GM12878 (cell line): ENCODE data around the gene SYNGR4. TPM values are rescaled to one million over a fixed set of nuclear protein-coding genes. Genes with fewer than 3 reads are reported as not detected.
A peak's percentile ranks its signal among the peaks of the same experiment; 100 is the strongest.

Experiments
- ATAC-seq: fragments of 200-7000 bp; cut with Tn5 transposase; 3 replicates; pipeline ENCODE4 v1.9.1; 2020; ENCODE audit warnings: mild to moderate bottlenecking, moderate library complexity
- BruUV-seq: library from RNA; stranded (reverse); fragments of 400-500 nt; replicated peaks from 2 replicates; lab custom pipeline; 2021; lab: Mats Ljungman, UMichigan
- CTCF ChIA-PET: fragments of 300-600 bp; sonication (Branson Sonifier 250); formaldehyde crosslinking; extraction: SDS; loops from one replicate; lab custom pipeline; 2021; ENCODE audit warnings: inconsistent platforms; lab: Yijun Ruan, JAX
- POLR2A ChIA-PET: fragments of 350-600 bp; formaldehyde crosslinking; extraction: SDS; loops from one replicate; lab custom pipeline; 2021; ENCODE audit warnings: inconsistent platforms; lab: Charles Lee
- RAD21 ChIA-PET: fragments of 300-600 bp; sonication (Branson Sonifier 250); formaldehyde crosslinking; loops from one replicate; lab custom pipeline; 2023; ENCODE audit warnings: antibody characterized with exemption; ENCODE audit not compliant: unreplicated experiment; lab: Charles Lee
- SMC1A ChIA-PET: fragments of 300-600 bp; sonication (Branson Sonifier 250); formaldehyde crosslinking; loops from one replicate; lab custom pipeline; 2023; ENCODE audit not compliant: unreplicated experiment, uncharacterized antibody; lab: Charles Lee
- DNase-seq: peaks from one replicate; pipeline ENCODE4 v3.0.0-alpha.2; 2011; ENCODE audit warnings: low read depth, low spot score
- FAIRE-seq: peaks from 3 replicates; lab custom pipeline; 2011; peaks lifted over from hg19 to GRCh38; lab: Jason Lieb, UNC
- H2AFZ ChIP-seq: 2 replicates; pipeline ENCODE4 v1.6.0; 2011; ENCODE audit warnings: low read depth, low read length, control low read depth; ENCODE audit not compliant: control insufficient read depth
- H3K27ac ChIP-seq: 2 replicates; pipeline ENCODE4 v1.5.1; 2011; ENCODE audit warnings: control low read depth; ENCODE audit not compliant: control insufficient read depth, insufficient read depth
- H3K27me3 ChIP-seq, 2 experiments: replicated peaks in 1 of 2; 2 replicates each; pipeline versions ENCODE4 v1.6.0 to v1.6.1; 2011; ENCODE audit warnings: low read length in 1 of 2; ENCODE audit not compliant: control insufficient read depth in 2 of 2, insufficient read depth in 2 of 2
- H3K36me3 ChIP-seq, 2 experiments: 2 replicates each; pipeline ENCODE4 v1.5.1; 2011; ENCODE audit warnings: low read length in 1 of 2; ENCODE audit not compliant: control insufficient read depth in 2 of 2, insufficient read depth in 2 of 2
- H3K4me1 ChIP-seq: 2 replicates; pipeline ENCODE4 v1.6.1; 2011; ENCODE audit warnings: mild to moderate bottlenecking, low read length, moderate library complexity, mixed read lengths; ENCODE audit not compliant: control insufficient read depth, insufficient read depth
- H3K4me2 ChIP-seq: 2 replicates; pipeline ENCODE4 v1.6.0; 2011; ENCODE audit warnings: control low read depth; ENCODE audit not compliant: control insufficient read depth, insufficient read depth
- H3K4me3 ChIP-seq: fragments of 200-600 bp; sonication (generic); 2 replicates; pipeline ENCODE4 v1.5.1; 2016
- H3K79me2 ChIP-seq: 2 replicates; pipeline ENCODE4 v1.6.0; 2011; ENCODE audit warnings: low read length; ENCODE audit not compliant: control insufficient read depth, insufficient read depth
- H3K9ac ChIP-seq: 2 replicates; pipeline ENCODE4 v1.8.0; 2011; ENCODE audit warnings: low read length, control low read depth, mixed read lengths; ENCODE audit not compliant: control insufficient read depth, insufficient read depth
- H3K9me3 ChIP-seq: replicated peaks from 3 replicates; pipeline ENCODE4 v1.5.1; 2011; ENCODE audit warnings: mild to moderate bottlenecking, low read length; ENCODE audit not compliant: control insufficient read depth, insufficient read depth
- H4K20me1 ChIP-seq: 2 replicates; pipeline ENCODE4 v1.6.0; 2011; ENCODE audit not compliant: control insufficient read depth, insufficient read depth
- CREM ChIP-seq: IDR thresholded peaks from 2 replicates; pipeline ENCODE4 v1.6.1; 2014; ENCODE audit warnings: antibody characterized with exemption, low read depth
- HDGF ChIP-seq: fragments of 450-650 bp; IDR thresholded peaks from 2 replicates; pipeline ENCODE4 v1.6.1; 2016; ENCODE audit warnings: antibody characterized with exemption
- HSF1 ChIP-seq: fragments of 150-350 bp; IDR thresholded peaks from 2 replicates; pipeline ENCODE4 v1.6.1; 2014; ENCODE audit warnings: mild to moderate bottlenecking, low read depth, low read length
- IKZF2 ChIP-seq, 2 experiments: fragments of 450-650 bp; IDR thresholded peaks; 2 replicates each; pipeline ENCODE4 v1.6.1; 2017; ENCODE audit warnings: mild to moderate bottlenecking in 2 of 2, moderate library complexity in 2 of 2
- KDM1A ChIP-seq: fragments of 200-600 bp; sonication (generic); IDR thresholded peaks from 2 replicates; pipeline ENCODE4 v1.6.1; 2016; ENCODE audit warnings: borderline replicate concordance
- KLF5 ChIP-seq: fragments of 450-650 bp; IDR thresholded peaks from 2 replicates; pipeline ENCODE4 v1.6.1; 2014; ENCODE audit warnings: mild to moderate bottlenecking; ENCODE audit not compliant: partially characterized antibody
- MTA3 ChIP-seq: IDR thresholded peaks from 2 replicates; pipeline ENCODE4 v1.6.1; 2012; ENCODE audit warnings: low read length, inconsistent platforms, borderline replicate concordance
- NBN ChIP-seq: fragments of 450-650 bp; IDR thresholded peaks from 2 replicates; pipeline ENCODE4 v1.6.1; 2016
- PBX3 ChIP-seq: IDR thresholded peaks from 2 replicates; pipeline ENCODE4 v1.6.1; 2011; ENCODE audit warnings: mild to moderate bottlenecking, low read depth, low read length, moderate library complexity; ENCODE audit not compliant: insufficient replicate concordance
- RAD21 ChIP-seq: IDR thresholded peaks from 2 replicates; pipeline ENCODE4 v1.6.1; 2011; ENCODE audit warnings: mild to moderate bottlenecking, low read depth, low read length, moderate library complexity; ENCODE audit not compliant: insufficient read depth
- SIX5 ChIP-seq: IDR thresholded peaks from 2 replicates; pipeline ENCODE4 v1.6.1; 2011; ENCODE audit warnings: mild to moderate bottlenecking, low read depth, low read length, moderate library complexity; ENCODE audit not compliant: severe bottlenecking
- SKIL ChIP-seq: fragments of 450-650 bp; IDR thresholded peaks from 2 replicates; pipeline ENCODE4 v1.6.1; 2017; ENCODE audit warnings: mild to moderate bottlenecking, low read depth, inconsistent platforms; ENCODE audit not compliant: poor library complexity, severe bottlenecking
- SMAD1 ChIP-seq: fragments of 450-650 bp; IDR thresholded peaks from 2 replicates; pipeline ENCODE4 v1.6.1; 2018; ENCODE audit warnings: mild to moderate bottlenecking, low read depth; ENCODE audit not compliant: partially characterized antibody
- SMAD5 ChIP-seq: IDR thresholded peaks from 2 replicates; pipeline ENCODE4 v1.6.1; 2016; ENCODE audit warnings: antibody characterized with exemption, low read depth
- SREBF2 ChIP-seq: IDR thresholded peaks from 2 replicates; pipeline ENCODE4 v1.6.1; 2012; ENCODE audit warnings: mild to moderate bottlenecking, low read length
- TAF1 ChIP-seq: IDR thresholded peaks from 2 replicates; pipeline ENCODE4 v1.6.1; 2011; ENCODE audit warnings: mild to moderate bottlenecking, low read depth, low read length, borderline replicate concordance
- USF2 ChIP-seq: IDR thresholded peaks from 2 replicates; pipeline ENCODE4 v1.6.1; 2011; ENCODE audit warnings: low read depth, low read length, improper control_type of control experiment, borderline replicate concordance
- ZZZ3 ChIP-seq: IDR thresholded peaks from 2 replicates; pipeline ENCODE4 v1.6.1; 2011; ENCODE audit warnings: low read depth; ENCODE audit not compliant: control insufficient read depth, insufficient read length
- WGBS: methylation state at CpG from one replicate; pipeline ENCODE4 v1.1.6; 2016; ENCODE audit warnings: low lambda C conversion rate; ENCODE audit not compliant: insufficient replicate concordance, insufficient coverage; ENCODE audit errors: missing lambda C conversion rate; 5-methylcytosine and 5-hydroxymethylcytosine counted together
- in situ Hi-C: fragments of 300-500 bp; cut with MboI; formaldehyde crosslinking; loops from 9 replicates; pipeline ENCODE4 v1.14.3; 2018; ENCODE audit warnings: mixed read lengths
- intact Hi-C: fragments of 100-400 bp; cut with micrococcal nuclease; formaldehyde crosslinking; loops from one replicate; pipeline ENCODE4 v1.14.2; 2022; ENCODE audit not compliant: unreplicated experiment
- polyA plus RNA-seq, 11 experiments: library from polyadenylated mRNA; depleted of rRNA in 4 of 11; unstranded in 6 of 11; stranded (reverse) in 5 of 11; fragments of >200 nt; fragmentation: Nextera tagmentation in 4 of 11; fragmentation: Illumina TruSeq in 1 of 11; extraction: Ambion mirVana in 4 of 11; extraction: Trizol in 1 of 11; gene quantifications; 1 replicate in 1 of 11; 2 replicates in 10 of 11; pipeline versions ENCODE4 v1.2.1 to v1.2.3, GENCODE V29; 2011 to 2016; ENCODE audit warnings: inconsistent platforms in 2 of 11, missing spikeins in 2 of 11, low read depth in 1 of 11
- total RNA-seq, 4 experiments: library from RNA; depleted of rRNA in 3 of 4; stranded (reverse); fragments of >200 nt in 3 of 4; fragmentation: Illumina TruSeq in 1 of 4; extraction: Trizol in 1 of 4; gene quantifications; 2 replicates each; pipeline versions ENCODE4 v1.2.1 to v1.2.3, GENCODE V29; 2013 to 2021

Gene SYNGR4
- total and polyA plus RNA-seq, 10 of the 15 experiments (the other 5 are each of a cell fraction or from before 2014, with no cell fraction given), result 0.08 to 0.72 (median 0.17) TPM; not detected in 6

GRCh38 chr19:48419158-48419920, 55.2 kb downstream of the SYNGR4 start:
- ChIA-PET CTCF (interaction anchor here (0.6 to 1.1 kb wide), 4 partner anchors 9 to 28 kb away, joined by 3 to 7 read pairs (median 4); partner anchors contain the start of gene KDELR1), RAD21 (interaction anchor here (0.6 to 1.0 kb wide), 3 partner anchors 17 to 165 kb away, joined by 3 to 4 read pairs (median 4); no protein-coding TSS in a partner anchor), SMC1A (interaction anchor here (1.2 kb wide), 1 partner anchor 87 kb away, joined by 4 read pairs; no protein-coding TSS in a partner anchor), POLR2A (interaction anchor here (1.0 to 1.8 kb wide), 3 partner anchors 15 to 27 kb away, joined by 3 to 11 read pairs (median 3); partner anchors contain the start of gene GRWD1)
- 0 out of 2 replicates have a peak overlapping the region, but pooled peaks have one; percentile 1 for H3K9ac ChIP-seq
- H3K36me3 ChIP-seq, result no peaks in the 10 kb centered on the region
- intact Hi-C loops (no loop called here), in situ Hi-C loops (no loop called here)
- H3K4me2 ChIP-seq, result peak overlapping the region; percentile 39
- peaks cover 8% of the 10 kb centered on the region for H3K4me1 ChIP-seq
- WGBS, result 27% methylated on average over 30 of the region's 31 CpGs
- peak overlapping the region; percentile 88 for H2AFZ ChIP-seq
- ATAC-seq, result peak; percentile 93
- H3K4me3 ChIP-seq, result peak overlapping the region; percentile 25; the same call in 1 of the 2 replicates
- H3K27me3 ChIP-seq, result no peaks in the 10 kb centered on the region
- no TSS peak for BruUV-seq
- no peaks in the 10 kb centered on the region for H4K20me1 ChIP-seq
- H3K27ac ChIP-seq, result peak overlapping the region; percentile 39
- H3K79me2 ChIP-seq, result no peaks in the 10 kb centered on the region
- no peaks in the 10 kb centered on the region for H3K9me3 ChIP-seq
- peak; percentile 57 for DNase-seq
- peak; percentile 85 for FAIRE-seq
- TF ChIP-seq HSF1 (no peak), NBN (0 out of 2 replicates have a peak, but pooled peaks have one; percentile 57), SIX5 (peak; percentile 100), RAD21 (no peak), KLF5 (peak; percentile 58), ZZZ3 (no peak), KDM1A (no peak), IKZF2 (IDR thresholded peaks at IDR 0.05) (peak; percentile 63 to 68; a peak in 3 of 4 replicates), PBX3 (no peak), TAF1 (no peak), SMAD5 (no peak), SREBF2 (no peak), HDGF (peak; percentile 45; the same call in 1 of the 2 replicates), CREM (peak; percentile 94), USF2 (no peak; the same call in 1 of the 2 replicates), SKIL (peak; percentile 24), SMAD1 (no peak), MTA3 (no peak)
